CD4-positive, CD25-positive, alpha-beta regulatory T cell (primary cell): Measurements from ENCODE around the gene EPHB4. TPM values are rescaled to one million over a fixed set of nuclear protein-coding genes. Genes with fewer than 3 reads are reported as not detected.

Experiments used
- ATAC-seq, 2 donors: fragments of 150-1000 bp; cut with Tn5 transposase; one replicate each; pipeline ENCODE4 v1.10.0; 2021; ENCODE audit warnings: low read depth in 2 of 2, moderate number of reproducible peaks in 2 of 2, moderate library complexity in 1 of 2
- DNase-seq, 3 donors: peaks; one replicate each; pipeline versions ENCODE4 v3.0.0 to v3.0.0-alpha.2; 2012 to 2022; ENCODE audit warnings: mixed read lengths in 1 of 3
- H3K27ac ChIP-seq: one replicate; pipeline ENCODE4 v1.7.0; 2013; ENCODE audit warnings: mild to moderate bottlenecking, low read length; ENCODE audit not compliant: insufficient read depth, poor library complexity, severe bottlenecking
- H3K27me3 ChIP-seq: one replicate; pipeline ENCODE4 v1.7.0; 2013; ENCODE audit warnings: low read length; ENCODE audit not compliant: control insufficient read depth, insufficient read depth
- H3K36me3 ChIP-seq: one replicate; pipeline ENCODE4 v1.7.0; 2013; ENCODE audit warnings: mild to moderate bottlenecking, low read length, moderate library complexity; ENCODE audit not compliant: control insufficient read depth, insufficient read depth
- H3K4me1 ChIP-seq: 2 replicates; pipeline ENCODE4 v1.7.0; 2013; ENCODE audit warnings: mild to moderate bottlenecking, low read length; ENCODE audit not compliant: insufficient read depth, control insufficient read depth, poor library complexity, severe bottlenecking
- H3K4me3 ChIP-seq: one replicate; pipeline ENCODE4 v1.7.0; 2013; ENCODE audit warnings: low read depth, mild to moderate bottlenecking, low read length, moderate library complexity
- H3K9me3 ChIP-seq, 2 experiments: 1 replicate in 1 of 2; 2 replicates in 1 of 2; pipeline ENCODE4 v1.7.0; 2013; ENCODE audit warnings: low read length in 2 of 2, mild to moderate bottlenecking in 1 of 2, moderate library complexity in 1 of 2; ENCODE audit not compliant: control insufficient read depth in 2 of 2
- H3K27ac Mint-ChIP-seq, 3 donors: one replicate each; pipeline ENCODE4 v1.8.0; 2020 to 2022; ENCODE audit warnings: mild to moderate bottlenecking in 3 of 3, mixed read lengths in 3 of 3, moderate library complexity in 2 of 3
- H3K27me3 Mint-ChIP-seq: one replicate; pipeline ENCODE4 v1.8.0; 2022; ENCODE audit warnings: mild to moderate bottlenecking, mixed read lengths
- H3K36me3 Mint-ChIP-seq: one replicate; pipeline ENCODE4 v1.8.0; 2020; ENCODE audit warnings: mixed read lengths
- H3K4me1 Mint-ChIP-seq, 4 donors: one replicate each; pipeline ENCODE4 v1.8.0; 2020 to 2022; ENCODE audit warnings: mixed read lengths in 4 of 4, mild to moderate bottlenecking in 1 of 4
- H3K4me3 Mint-ChIP-seq, 4 donors: one replicate each; pipeline ENCODE4 v1.8.0; 2020 to 2022; ENCODE audit warnings: mild to moderate bottlenecking in 4 of 4, mixed read lengths in 4 of 4, moderate library complexity in 3 of 4
- H3K9me3 Mint-ChIP-seq, 7 donors: one replicate each; pipeline ENCODE4 v1.8.0; 2020 to 2022; ENCODE audit warnings: mixed read lengths in 7 of 7, mild to moderate bottlenecking in 3 of 7, moderate library complexity in 2 of 7
- polyA plus RNA-seq, 4 donors: library from polyadenylated mRNA; unstranded; fragments of 300-500 nt; fragmentation: Illumina TruSeq; gene quantifications; one replicate each; pipeline ENCODE4 v1.2.3, GENCODE V29; 2021
- total RNA-seq: library from RNA; stranded (reverse); gene quantifications from one replicate; pipeline ENCODE4 v1.2.3, GENCODE V29; 2022

The EPHB4 gene
- total and polyA plus RNA-seq, 5 donors from 2014 or later, result 3.0 TPM; not detected in 4

DNA sequence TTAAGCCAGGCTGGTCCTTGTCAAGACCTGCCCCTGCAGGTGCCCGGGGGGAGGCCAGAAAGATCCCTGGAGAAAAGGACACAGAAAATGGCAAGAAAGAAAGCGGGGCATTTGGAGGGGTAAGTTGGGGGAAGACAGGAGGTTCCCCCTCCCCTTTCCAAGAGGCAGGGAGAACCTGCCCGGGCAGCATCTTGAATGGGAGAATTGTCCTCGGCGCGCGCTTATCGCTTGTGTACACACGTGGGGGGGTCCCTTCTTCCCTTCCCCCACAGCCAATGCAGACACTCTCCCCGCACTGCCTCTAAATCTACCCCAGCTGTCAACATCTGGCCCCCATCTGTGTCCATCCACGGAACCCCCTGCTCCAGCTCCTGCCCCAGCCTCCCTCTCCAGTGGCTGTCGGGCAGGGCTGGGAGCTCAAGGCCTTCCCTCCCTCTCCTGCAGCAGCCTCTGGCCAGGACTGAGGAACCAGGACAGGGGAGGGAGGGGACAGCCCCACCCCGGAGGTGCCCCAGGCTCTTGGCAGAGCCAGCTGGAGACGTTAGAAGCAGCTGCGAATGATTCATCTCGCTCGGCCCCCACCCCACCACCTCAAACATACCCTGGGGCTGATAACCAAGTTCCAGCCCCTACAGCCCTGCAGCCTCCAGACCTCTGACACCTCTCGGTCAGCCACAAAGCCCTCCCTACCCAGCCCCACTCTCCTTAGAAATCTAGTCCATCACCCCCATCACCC lies 25.3 kb downstream of the EPHB4 start:
- H3K27me3 Mint-ChIP-seq, result peaks cover 9% of the 10 kb centered on the region
- H3K27ac Mint-ChIP-seq, result peak overlapping the region in 1 of 3 donors; percentile 73
- H3K27me3 ChIP-seq, result no peaks in the 10 kb centered on the region
- H3K36me3 ChIP-seq, result no peaks in the 10 kb centered on the region
- H3K27ac ChIP-seq, result no peak overlapping the region
- H3K36me3 Mint-ChIP-seq, result no peaks in the 10 kb centered on the region
- H3K4me1 Mint-ChIP-seq, result peaks cover 0 to 7% (median under 1%) of the 10 kb centered on the region in 4 donors
- no peak overlapping the region for H3K4me3 Mint-ChIP-seq
- no peak overlapping the region for H3K4me3 ChIP-seq
- no peaks in the 10 kb centered on the region for H3K9me3 ChIP-seq
- no peak for DNase-seq
- H3K4me1 ChIP-seq, result no peaks in the 10 kb centered on the region
- no peak for ATAC-seq
- peaks cover 0 to 2% (median 0%) of the 10 kb centered on the region in 7 donors for H3K9me3 Mint-ChIP-seq

DNA sequence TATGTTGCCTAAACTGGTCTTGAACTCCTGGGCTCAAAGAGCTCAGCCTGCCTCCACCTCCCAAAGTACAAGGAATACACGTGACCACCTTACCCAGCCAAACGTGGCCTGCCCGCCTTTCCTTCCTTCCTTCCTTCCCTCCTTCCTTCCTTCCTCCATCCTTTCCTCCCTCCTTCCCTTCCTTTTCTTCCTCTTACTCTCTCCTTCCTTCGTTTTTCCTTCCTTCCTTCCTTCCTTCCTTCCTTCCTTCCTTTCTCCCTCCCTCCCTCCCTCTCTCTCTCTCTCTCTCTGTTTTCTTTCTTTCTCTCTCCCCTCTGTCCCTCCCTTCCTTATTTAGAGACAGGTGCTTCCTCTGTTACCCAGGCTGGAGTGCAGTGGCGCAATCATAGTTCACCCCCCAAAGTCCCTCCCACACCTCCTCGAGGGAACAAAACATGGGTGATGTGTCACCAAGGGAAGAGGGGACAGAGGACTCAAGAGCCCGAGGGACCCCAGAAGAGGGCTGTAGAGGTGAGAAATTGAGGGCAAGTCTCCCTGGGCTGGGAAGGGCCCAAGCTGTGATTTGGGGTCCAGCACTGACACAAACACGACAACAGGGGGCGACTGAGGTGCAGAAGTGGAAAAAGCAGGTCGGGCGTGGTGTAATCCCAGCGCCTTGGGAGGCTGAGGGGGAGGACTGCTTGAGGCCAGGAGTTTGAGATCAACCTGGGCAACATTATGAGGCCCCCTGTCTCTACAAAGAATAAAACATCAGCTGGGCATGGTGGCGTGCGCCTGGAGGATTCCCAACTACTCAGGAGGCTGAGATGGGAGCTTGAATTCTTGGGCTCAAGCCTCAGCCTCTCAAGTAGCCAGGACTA lies 28.1 kb downstream of the EPHB4 start:
- ATAC-seq (no peak), DNase-seq (peak; percentile 16 to 55 (median 35))
- Histone ChIP-seq H3K4me1 (no peaks in the 10 kb centered on the region), H3K36me3 (no peaks in the 10 kb centered on the region), H3K4me3 (no peak overlapping the region), H3K27ac (no peak overlapping the region), H3K9me3 (no peaks in the 10 kb centered on the region), H3K27me3 (no peaks in the 10 kb centered on the region)
- Mint-ChIP-seq H3K4me1 (peaks cover 0 to 7% (median under 1%) of the 10 kb centered on the region in 4 donors), H3K36me3 (no peaks in the 10 kb centered on the region), H3K27me3 (peaks cover 9% of the 10 kb centered on the region), H3K27ac (no peak overlapping the region), H3K4me3 (no peak overlapping the region), H3K9me3 (peaks cover 0 to 4% (median 0%) of the 10 kb centered on the region in 7 donors)

DNA sequence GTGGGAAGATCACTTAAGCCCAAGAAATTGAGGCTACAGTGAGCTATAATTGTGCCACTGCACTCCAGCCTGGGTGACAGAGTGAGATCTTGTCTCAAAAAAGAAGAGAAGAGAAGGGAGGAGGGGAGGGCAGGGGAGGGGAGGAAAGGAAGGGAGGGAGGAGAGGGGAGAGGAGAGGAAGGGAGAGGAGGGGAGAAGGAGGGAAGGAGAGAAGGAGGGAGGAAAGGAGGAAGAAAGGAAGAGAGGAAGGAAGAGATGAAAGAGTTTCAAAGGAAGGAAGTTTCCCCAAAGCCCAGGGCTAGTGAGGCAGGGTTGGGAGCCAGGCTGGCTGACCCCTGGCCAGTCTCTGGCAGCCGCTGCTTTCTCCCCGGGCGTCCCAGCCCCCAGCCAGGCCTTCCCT lies 32.6 kb downstream of the EPHB4 start:
- ATAC-seq (no peak), DNase-seq (no peak)
- no peaks in the 10 kb centered on the region for H3K36me3 Mint-ChIP-seq
- no peaks in the 10 kb centered on the region for H3K27me3 Mint-ChIP-seq
- peaks cover 0 to 4% (median 0%) of the 10 kb centered on the region in 4 donors for H3K4me1 Mint-ChIP-seq
- no peaks in the 10 kb centered on the region for H3K27me3 ChIP-seq
- H3K27ac Mint-ChIP-seq, result no peak overlapping the region
- H3K36me3 ChIP-seq, result no peaks in the 10 kb centered on the region
- H3K27ac ChIP-seq, result no peak overlapping the region
- H3K4me3 ChIP-seq, result no peak overlapping the region
- H3K9me3 ChIP-seq, result no peaks in the 10 kb centered on the region
- H3K9me3 Mint-ChIP-seq, result peaks cover 0 to 2% (median 0%) of the 10 kb centered on the region in 7 donors
- no peak overlapping the region for H3K4me3 Mint-ChIP-seq
- no peaks in the 10 kb centered on the region for H3K4me1 ChIP-seq

DNA sequence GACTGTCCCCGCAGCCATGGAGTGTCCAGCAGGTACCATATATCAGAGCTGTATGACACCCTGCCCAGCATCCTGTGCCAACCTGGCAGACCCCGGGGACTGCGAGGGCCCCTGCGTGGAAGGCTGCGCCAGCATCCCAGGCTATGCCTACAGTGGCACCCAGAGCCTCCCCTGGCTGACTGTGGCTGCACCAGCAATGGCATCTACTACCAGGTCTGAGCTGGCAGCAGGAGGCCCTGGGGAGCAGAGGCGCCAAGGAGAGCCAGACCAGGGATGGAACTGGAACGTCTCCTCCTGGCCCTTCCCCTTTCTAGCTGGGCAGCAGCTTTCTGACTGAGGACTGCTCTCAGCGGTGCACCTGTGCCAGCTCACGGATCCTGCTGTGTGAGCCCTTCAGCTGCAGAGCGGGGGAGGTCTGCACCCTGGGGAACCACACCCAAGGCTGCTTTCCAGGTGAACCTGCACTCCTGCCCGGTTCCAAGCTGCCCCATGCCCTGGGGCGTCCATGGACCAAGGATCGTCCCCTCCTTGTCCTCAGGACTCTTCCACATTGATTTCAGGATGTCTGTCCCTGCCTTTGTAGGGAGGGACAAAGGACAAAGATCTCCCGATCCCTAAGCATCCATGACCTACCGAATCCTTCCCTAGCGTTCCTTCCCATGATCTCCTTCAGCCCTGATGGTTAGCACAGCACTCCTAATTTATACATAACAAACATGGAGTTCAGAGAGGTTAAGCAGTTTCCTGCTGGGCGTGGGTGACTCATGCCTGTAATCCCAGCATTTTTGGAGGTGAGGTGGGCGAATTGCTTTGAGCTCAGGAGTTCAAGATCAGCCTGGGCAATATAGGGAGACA lies 33.3 kb downstream of the EPHB4 start:
- ATAC-seq, result no peak
- Mint-ChIP-seq H3K27me3 (no peaks in the 10 kb centered on the region), H3K4me1 (no peaks in the 10 kb centered on the region), H3K27ac (no peak overlapping the region), H3K9me3 (peaks cover 0 to 2% (median 0%) of the 10 kb centered on the region in 7 donors), H3K36me3 (no peaks in the 10 kb centered on the region), H3K4me3 (no peak overlapping the region)
- Histone ChIP-seq H3K4me3 (no peak overlapping the region), H3K9me3 (no peaks in the 10 kb centered on the region), H3K27ac (no peak overlapping the region), H3K36me3 (no peaks in the 10 kb centered on the region), H3K27me3 (no peaks in the 10 kb centered on the region), H3K4me1 (no peaks in the 10 kb centered on the region)
- DNase-seq, result no peak

DNA sequence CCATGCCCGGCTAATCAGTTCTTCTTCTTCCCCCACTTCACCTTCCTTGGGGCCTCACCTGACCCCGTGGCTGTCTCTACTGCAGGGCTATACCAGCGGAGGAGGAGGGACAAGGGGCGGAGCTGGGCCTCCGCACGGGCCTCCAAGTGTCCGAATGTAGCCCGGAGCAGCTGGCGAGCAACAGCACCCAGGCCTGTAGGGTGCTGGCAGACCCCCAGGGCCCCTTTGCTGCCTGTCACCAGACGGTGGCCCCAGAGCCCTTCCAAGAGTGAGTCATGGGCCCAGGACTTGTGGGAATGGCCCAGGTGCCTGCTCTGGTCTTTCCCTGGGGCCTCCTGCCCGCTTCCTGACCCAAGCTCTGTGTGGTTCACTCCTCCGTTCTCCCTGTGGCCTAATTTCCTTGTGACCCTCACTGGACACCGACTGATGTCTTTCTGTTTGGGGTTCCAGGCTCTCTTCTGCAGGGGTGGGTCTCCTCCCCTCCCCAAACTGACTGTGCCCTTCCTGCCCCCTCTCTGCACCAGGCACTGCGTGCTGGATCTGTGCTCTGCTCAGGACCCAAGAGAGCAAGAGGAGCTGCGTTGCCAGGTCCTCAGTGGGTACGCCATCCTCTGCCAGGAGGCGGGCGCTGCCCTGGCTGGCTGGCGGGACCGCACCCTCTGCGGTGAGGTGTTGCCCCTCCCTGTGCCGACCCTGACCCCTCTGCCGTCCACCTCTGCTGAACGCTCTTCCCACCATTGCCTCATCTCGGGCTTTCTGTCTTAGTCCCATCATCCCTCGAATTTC lies 35.2 kb downstream of the EPHB4 start:
- no peak for ATAC-seq
- no peak overlapping the region for H3K4me3 Mint-ChIP-seq

DNA sequence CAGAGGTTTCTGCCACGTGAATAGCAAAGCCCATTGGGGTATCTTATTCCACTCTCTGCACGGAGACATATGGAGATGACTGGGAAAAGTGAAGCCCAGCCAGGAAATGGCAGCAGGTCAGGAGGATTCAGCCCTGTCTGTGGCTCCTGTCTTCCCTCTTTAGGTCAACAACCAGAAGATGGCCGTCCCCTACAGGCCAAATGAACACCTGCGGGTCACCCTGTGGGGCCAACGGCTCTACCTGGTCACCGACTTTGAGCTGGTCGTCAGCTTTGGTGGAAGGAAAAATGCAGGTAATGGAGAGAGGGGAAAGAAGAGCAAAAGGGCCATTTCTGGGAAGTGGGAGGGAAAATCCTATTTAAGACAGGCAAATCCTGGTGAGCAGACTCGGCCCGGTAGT lies 38.3 kb downstream of the EPHB4 start:
- DNase-seq, result no peak
- Mint-ChIP-seq H3K4me3 (no peak overlapping the region), H3K4me1 (no peaks in the 10 kb centered on the region), H3K9me3 (peaks cover 0 to 2% (median 0%) of the 10 kb centered on the region in 7 donors), H3K27me3 (peaks cover 9% of the 10 kb centered on the region), H3K36me3 (no peaks in the 10 kb centered on the region), H3K27ac (no peak overlapping the region)
- Histone ChIP-seq H3K27me3 (no peaks in the 10 kb centered on the region), H3K9me3 (no peaks in the 10 kb centered on the region), H3K4me3 (no peak overlapping the region), H3K4me1 (no peaks in the 10 kb centered on the region), H3K36me3 (no peaks in the 10 kb centered on the region), H3K27ac (no peak overlapping the region)
- no peak for ATAC-seq

More for the DNA sequence above, 35.2 kb downstream of the EPHB4 start:
- Mint-ChIP-seq H3K4me1 (no peaks in the 10 kb centered on the region), H3K36me3 (no peaks in the 10 kb centered on the region), H3K9me3 (peaks cover 0 to 3% (median 0%) of the 10 kb centered on the region in 7 donors), H3K27ac (peak overlapping the region in 1 of 3 donors; percentile 72), H3K27me3 (no peaks in the 10 kb centered on the region)
- Histone ChIP-seq H3K27me3 (no peaks in the 10 kb centered on the region), H3K36me3 (no peaks in the 10 kb centered on the region), H3K27ac (no peak overlapping the region), H3K9me3 (no peaks in the 10 kb centered on the region), H3K4me1 (no peaks in the 10 kb centered on the region), H3K4me3 (no peak overlapping the region)
- no peak for DNase-seq

DNA sequence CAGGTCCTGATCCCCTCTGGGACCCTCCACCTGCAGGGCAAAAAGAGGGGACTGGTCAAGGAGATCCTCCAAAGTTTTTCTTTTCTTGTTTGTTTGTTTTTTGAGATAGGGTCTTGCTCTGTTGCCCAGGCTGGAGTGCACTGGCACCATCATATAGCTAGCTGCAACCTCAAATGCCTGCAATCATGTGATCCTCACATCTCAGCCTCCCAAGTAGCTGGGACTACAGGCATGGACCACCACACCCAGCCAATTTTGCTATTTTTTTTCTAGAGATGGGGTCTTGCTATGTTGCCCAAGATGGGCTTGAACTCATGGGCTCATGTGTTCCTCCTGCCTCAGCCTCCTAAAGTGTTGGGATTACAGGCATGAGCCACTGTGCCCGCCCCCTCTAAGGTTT lies 41.0 kb downstream of the EPHB4 start:
- Mint-ChIP-seq H3K4me3 (no peak overlapping the region), H3K27ac (no peak overlapping the region), H3K9me3 (peaks cover 0 to 2% (median 0%) of the 10 kb centered on the region in 7 donors), H3K4me1 (no peaks in the 10 kb centered on the region), H3K27me3 (peaks cover 16% of the 10 kb centered on the region), H3K36me3 (no peaks in the 10 kb centered on the region)
- Histone ChIP-seq H3K9me3 (no peaks in the 10 kb centered on the region), H3K4me1 (no peaks in the 10 kb centered on the region), H3K4me3 (no peak overlapping the region), H3K27ac (no peak overlapping the region), H3K27me3 (no peaks in the 10 kb centered on the region), H3K36me3 (no peaks in the 10 kb centered on the region)
- ATAC-seq (no peak), DNase-seq (no peak)
